Stimulated activated CD4-positive, alpha-beta T cell treated with anti-CD3 and anti-CD28 coated beads, TNF-alpha, amount 100 ng/mL, for 24 hours (primary cell): ENCODE results near the gene DNAJC17.

ENCODE experiments used
- DNase-seq, 3 experiments: peaks; one replicate each; pipeline ENCODE4 v3.0.0-alpha.2; 2020; ENCODE audit warnings: low read depth in 3 of 3

DNAJC17 gene, protein sequence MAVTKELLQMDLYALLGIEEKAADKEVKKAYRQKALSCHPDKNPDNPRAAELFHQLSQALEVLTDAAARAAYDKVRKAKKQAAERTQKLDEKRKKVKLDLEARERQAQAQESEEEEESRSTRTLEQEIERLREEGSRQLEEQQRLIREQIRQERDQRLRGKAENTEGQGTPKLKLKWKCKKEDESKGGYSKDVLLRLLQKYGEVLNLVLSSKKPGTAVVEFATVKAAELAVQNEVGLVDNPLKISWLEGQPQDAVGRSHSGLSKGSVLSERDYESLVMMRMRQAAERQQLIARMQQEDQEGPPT

GRCh38 chr15:40807028-40807887, at the start of gene DNAJC17, which contains the start of gene ZFYVE19:
Gene DNAJC17 (minus strand): TSS chr15:40807473. CDS start chr15:40807446, 27 bp downstream.
Gene ZFYVE19 (plus strand): TSS chr15:40807089. CDS start chr15:40807590, 501 bp downstream.
- DNase-seq = peak; percentile 87 to 94 (median 92)

DNA sequence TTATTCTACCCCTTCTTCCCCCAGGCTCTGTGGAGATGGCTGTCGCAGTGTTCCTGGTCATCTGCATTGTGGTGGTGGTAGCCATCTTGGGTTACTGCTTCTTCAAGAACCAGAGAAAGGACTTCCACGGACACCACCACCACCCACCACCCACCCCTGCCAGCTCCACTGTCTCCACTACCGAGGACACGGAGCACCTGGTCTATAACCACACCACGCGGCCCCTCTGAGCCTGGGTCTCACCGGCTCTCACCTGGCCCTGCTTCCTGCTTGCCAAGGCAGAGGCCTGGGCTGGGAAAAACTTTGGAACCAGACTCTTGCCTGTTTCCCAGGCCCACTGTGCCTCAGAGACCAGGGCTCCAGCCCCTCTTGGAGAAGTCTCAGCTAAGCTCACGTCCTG, 49.5 kb upstream of the DNAJC17 start:
- no peak for DNase-seq

- DNase-seq = no peak
These were observed 48.5 kb upstream of the DNAJC17 start for GRCh38 chr15:40855706-40856234.

- DNase-seq = no peak
These were observed 46.9 kb upstream of the DNAJC17 start for GRCh38 chr15:40854161-40854560.

DNA sequence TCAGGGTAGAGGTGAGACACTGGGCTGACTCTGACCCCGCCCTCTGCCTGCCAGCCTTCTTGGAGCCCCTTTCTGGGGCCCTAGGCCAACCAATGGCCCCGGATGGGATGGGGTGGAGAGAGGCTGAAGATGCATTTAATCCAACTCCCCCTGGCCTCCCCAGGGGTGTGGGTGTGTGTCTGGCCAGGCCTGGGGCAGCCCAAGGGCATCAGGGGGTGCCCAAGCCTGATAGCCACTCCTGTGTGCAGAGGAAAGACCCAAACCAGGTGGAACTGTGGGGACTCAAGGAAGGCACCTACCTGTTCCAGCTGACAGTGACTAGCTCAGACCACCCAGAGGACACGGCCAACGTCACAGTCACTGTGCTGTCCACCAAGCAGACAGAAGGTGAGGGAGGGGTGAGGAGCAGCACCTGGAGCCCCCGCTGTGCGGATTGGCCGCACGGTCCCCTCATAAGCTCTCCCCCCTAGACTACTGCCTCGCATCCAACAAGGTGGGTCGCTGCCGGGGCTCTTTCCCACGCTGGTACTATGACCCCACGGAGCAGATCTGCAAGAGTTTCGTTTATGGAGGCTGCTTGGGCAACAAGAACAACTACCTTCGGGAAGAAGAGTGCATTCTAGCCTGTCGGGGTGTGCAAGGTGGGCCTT, 46.1 kb upstream of the DNAJC17 start:
- no peak for DNase-seq

DNA sequence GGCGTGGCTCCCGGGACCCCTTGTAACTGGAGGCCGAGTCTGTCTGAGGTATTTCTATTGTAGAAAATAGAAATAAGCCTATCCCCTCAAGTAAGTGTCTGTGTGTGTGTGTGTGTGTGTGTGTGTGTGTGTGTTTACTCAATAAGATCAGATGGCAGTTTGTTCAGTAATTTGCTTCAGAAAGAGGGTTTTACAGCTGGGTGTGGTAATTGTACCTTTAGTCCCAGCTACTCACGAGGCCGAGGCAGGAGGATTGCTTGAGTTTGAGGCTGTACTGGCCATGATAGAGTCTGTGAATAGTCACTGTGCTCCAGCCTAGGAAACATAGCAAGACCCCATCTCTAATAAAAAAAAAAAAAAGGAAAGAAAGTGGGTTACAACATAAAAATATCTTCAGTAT, 45.3 kb upstream of the DNAJC17 start:
- DNase-seq = no peak

DNA sequence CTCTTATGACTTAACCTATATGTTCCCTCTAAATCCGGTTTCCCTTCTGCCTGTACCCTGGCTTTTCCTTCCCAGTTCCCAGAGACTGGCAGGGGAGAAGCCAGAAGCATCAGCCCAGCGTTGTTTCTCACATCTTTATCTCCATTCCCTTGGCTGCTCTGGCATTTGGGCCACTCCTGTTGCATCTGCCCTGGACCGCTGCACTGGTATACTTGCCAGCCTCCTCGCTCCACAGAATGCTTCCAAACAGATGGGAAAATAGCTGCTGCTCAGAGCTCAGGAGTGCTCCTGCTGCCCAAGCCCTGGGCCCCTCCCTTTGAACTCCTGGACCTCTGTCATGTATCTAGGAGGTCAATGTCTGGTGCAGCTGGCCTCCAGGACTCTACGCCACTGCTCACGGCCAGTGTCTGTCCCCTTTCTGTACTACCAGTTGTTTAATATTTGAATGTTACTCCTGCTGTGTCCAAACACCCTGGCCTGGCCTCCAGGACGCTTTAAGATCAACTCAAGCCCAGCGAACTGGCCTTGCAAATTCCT, 43.4 kb upstream of the DNAJC17 start:
- DNase-seq = no peak

DNA sequence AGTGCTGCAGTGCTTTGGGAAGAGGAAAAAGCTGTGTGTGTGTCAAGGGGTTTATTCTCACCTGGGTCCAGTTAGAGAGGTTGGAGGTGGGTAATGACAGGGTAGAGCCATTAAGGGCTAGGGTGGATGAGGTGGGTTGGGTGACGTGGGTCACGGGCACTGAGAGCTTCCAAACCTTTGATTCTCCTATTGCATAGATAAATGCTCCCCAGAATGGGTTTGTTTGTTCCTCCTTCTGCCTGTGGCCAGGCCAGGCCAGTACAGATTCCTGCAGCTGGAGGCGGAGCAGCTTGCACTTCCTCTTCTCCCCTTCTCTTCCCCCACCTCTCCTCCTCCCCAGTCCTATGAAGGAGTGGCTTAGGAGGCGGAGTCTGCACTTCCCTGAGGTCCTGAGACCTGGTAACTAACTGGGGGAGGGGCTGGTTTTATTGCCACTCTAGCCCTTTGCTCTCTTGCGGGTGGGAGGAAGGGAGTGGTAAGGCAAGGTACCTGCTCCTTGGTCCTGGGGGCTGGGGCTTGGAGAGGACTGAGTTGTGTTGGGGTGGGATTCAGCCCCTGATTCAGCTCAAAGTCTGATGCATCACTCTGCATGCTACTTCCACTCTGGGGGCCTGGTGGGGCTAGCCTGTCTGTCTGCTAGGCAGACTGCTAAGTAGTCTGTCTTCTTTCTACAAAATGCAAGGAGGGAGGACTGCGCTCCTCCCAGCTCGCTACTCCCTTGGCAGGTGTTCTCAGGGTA, 40.1 kb upstream of the DNAJC17 start:
- DNase-seq = no peak

DNA sequence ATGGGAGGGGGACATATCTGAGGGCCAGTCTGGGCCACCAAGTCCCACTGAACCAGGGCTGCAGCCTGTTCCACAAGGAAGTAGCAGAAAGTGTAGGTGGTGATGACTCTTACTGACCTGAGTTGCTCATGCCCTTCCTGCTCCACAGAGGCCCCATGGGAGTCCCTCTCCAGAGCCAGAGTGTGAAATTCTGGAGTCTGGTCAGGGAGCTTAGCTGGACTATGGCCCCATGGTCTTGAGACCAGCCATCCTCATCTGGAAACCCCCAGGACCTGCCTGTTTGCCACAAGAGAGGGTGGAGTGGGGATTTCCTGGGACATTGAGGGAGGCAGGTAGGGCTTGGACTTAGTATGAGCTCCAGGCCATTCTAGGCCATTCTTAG, 39.6 kb upstream of the DNAJC17 start:
- DNase-seq = no peak

DNA sequence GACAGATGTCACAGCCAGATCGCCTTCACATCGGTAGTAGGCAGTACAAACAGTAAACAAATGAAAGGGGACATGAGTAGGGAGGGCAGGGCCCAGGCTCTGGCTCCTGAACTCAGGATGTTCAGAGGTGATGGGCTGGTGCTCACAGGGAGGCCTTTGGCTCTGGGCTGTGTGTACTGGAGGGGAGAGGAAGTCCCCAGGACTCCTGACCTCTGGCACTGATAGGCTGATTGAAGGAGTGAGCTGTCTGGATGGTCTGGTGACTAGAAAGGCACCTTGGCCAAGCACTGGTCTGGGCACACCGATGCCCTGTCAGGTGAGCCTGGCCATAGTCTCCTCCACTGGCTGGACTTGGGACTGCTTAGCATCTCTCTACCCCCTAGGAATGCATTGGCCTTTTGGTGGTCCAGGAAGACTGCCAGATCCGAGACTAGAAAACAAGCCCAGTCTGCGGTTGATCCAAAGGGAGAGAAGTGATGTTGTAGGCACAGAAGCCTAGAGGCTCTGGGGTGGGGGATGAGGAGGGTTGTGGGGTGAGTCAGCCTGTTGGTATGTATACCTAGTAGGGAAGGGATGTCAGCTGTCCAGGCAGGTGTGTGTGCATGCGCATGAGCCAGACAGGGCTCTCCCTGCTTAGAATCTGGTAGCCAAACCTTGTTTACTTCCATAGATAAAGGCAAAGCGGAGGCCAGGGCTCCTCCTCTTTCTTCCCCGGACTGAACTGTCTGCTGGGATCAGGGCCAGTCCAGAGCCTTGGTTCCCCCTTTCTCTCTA, 38.4 kb upstream of the DNAJC17 start:
- DNase-seq = no peak

GRCh38 chr15:40845036-40845435, 37.8 kb upstream of the DNAJC17 start:
- DNase-seq = no peak

GRCh38 chr15:40844696-40845030, 37.4 kb upstream of the DNAJC17 start:
- peak in 1 of 3 experiments; percentile 38 for DNase-seq

DNA sequence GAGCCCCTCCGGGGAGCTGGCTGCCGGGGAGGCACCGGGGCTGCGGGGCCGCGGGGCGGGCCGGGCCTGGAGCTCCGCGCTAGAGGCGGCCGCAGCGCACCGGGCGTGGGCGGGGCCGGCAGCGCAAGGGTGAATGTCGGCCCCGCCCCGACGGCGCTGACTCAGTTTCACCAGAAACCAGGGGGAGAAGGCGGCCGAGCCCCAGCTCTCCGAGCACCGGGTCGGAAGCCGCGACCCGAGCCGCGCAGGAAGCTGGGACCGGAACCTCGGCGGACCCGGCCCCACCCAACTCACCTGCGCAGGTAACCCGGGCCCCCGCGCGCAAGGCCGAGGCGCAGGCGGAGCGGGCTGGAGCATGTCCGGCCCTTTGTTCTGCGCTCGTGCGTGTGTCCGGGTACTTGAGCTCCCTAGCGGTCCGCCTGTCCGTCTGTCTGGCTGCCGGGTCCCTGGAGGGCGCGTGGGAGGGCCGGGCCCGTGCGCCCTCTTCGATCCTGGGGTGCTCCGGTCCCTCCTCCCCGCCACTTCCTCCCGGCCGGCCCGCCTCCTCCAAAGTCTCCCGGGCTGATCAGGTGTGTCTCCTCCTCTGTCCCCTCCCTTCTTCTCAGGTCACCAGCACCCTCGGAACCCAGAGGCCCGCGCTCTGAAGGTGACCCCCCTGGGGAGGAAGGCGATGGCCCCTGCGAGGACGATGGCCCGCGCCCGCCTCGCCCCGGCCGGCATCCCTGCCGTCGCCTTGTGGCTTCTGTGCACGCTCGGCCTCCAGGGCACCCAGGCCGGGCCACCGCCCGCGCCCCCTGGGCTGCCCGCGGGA, 36.8 kb upstream of the DNAJC17 start, which contains the start of gene SPINT1:
SPINT1 (plus strand) TSS at position 164 of the 811 bp plus-strand sequence; CDS start at position 671, 507 bp downstream.
- DNase-seq = peak; percentile 35 to 84 (median 60)

DNA sequence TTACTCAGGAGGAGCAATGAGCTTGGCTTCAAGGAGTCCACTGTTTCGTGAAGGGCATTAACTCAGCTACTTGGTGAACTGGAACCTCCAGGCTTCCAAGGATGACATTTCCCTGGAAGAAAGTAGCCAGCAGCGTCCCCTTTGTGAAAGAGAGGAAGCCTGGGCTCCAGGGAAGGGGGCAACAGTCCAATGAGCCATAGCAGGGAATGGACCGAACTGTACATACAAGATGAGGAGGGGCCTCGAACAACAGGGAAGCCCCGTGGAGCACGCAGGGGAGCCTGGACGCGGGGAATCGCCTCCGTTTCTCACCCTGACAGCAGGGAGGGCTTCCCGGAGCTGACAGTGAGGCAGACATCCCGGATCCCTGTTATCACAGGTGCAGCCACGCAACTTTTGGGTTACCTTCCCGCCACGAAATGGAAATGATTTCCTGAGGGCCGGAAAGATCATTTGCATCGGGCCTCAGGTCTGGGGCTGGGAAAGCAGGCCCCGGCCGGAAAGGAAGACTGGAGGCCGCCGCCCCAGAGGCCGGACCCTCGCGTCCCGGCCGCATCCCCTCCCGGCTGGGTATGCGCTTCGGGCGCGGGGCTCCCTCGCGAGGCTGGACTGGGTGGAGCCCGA, 36.1 kb upstream of the DNAJC17 start:
- no peak for DNase-seq

DNA sequence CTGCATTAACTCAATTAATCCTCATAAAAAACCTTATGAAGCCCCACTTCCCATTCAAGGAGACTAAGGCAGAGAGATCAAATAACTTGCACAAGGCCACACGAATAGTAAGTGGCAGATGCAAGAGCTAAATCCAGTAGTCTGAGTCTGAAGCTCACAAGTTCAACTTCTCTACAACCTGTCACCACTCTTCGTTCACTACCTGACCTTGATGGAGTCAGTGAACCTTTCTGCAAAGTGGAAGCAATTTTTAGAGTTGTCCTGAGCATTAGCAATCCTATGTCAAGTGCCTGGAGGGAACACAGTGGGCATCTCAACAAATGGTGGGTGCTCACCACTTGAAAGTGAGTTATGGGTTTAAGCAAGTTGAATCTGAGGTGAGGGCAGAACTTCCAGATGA, 34.5 kb upstream of the DNAJC17 start:
- no peak for DNase-seq

DNA sequence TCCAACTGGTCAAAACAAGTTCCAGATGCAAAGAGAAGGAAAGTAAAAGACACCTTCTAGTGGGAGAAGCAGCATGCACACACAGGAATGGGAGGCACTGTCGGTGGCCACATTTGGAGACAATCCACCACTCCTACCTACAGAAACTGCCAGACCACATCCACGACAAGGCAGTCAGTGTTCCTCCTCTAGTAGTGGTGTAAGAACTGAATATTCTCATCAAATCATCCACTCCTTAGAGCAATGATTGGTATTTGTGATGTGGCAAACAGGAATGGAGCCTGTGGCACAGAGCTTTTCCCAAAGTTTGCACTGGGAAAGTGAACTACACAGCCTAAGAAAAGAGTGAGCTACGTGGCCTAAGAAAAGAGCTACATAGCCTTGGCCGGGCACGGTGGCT, 31.5 kb upstream of the DNAJC17 start:
- no peak for DNase-seq

- no peak for DNase-seq
These were observed 28.7 kb upstream of the DNAJC17 start for GRCh38 chr15:40836020-40836419.

DNA sequence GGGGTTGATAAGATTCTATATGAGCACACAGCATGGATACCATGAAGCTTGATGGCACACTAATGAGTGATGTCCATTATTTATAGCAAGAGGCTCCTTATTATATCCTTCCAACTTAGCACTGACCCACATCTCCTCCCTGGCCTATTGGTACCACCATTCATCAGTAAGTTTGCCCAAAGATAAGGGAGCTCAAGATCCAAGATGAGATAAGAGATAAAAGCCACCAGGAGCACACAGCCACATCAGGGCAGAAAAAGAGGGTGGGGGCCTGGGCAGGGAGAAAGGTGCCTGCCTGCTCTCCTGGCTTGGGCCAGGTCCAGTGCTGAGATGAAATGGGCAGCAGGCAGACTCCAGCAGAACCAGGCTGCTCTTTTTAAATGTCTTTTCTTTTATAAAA, 25.6 kb upstream of the DNAJC17 start:
- DNase-seq = no peak

DNA sequence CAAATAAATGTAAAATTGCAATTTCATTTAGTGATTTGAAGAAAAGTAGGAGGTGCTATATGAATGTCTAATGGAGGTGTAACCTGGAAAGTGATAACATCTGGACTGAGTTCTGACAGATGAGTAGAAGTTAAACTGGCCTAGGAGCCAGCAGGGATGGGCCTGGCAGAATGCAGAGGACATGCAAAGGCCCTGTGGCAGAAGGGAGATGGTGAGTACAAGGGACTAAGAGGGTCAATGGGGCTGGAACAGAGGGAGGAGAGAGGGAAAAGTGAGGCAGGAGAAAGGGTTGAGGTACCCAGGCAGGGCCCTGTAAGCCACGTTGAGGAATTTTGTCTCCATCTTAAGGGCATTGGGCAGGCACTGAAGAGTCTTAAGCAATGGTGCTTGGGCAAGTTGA, 24.6 kb upstream of the DNAJC17 start:
- DNase-seq = no peak
